NAMALWA (cell line): ENCODE measurements around the gene NAT9.

ENCODE experiments used
- DNase-seq: peaks from one replicate; pipeline ENCODE4 v3.0.0-alpha.2; 2015; ENCODE audit warnings: low spot score

The NAT9 gene

DNA sequence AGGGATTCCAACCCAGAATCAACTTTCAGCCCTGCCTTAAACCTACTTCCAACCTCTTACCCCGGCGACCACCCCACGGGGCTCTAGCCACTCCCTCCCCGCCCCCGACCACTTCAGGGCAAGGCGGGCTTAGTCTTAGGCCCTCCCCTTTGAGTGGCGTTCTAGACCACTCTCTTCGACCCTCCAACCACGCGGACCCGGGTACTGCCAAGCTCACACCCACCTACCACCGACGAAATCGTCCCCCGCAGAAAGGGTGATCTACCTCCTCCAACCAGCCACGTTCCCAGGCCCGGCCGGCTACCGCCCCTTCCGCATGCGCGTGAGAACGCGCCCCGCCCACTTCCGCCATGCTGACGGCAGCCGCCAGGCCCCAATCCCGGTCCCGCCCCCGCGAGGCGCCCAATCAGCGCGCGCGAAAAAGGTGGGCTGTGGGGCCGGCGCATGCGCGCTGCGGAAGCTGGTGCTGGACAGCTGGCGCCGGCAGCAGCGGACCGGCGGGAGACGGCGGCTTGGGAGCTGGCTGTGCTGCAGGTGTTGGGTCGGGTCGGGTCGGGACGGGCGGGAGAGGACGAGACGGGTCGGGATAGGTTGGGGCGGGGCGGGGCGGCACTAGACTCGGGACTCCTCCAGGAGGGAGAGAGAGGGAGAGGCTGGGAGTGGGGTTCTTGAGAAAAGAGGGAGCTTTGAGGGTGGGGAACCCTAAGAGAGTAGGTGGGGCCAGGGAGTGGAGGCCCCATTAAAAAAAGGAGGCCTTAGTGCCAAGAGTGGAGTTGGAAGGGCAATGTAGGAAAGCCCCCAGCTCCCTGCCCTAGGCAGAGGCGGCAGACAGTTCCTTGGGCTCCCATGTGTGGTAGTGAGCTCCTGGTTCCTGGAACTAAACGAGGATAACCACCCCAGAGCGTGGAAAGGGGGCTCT is at the start of gene NAT9:
NAT9 (minus strand) TSS at position 302 of the 919 bp plus-strand sequence. CDS start 647 bp downstream, outside the sequence.
- DNase-seq: peak; percentile 98

GRCh38 chr17:74824961-74825627 is 48.9 kb upstream of the NAT9 start:
- no peak for DNase-seq

- no peak for DNase-seq
Measured at GRCh38 chr17:74822939-74823367, 46.8 kb upstream of the NAT9 start.

DNA sequence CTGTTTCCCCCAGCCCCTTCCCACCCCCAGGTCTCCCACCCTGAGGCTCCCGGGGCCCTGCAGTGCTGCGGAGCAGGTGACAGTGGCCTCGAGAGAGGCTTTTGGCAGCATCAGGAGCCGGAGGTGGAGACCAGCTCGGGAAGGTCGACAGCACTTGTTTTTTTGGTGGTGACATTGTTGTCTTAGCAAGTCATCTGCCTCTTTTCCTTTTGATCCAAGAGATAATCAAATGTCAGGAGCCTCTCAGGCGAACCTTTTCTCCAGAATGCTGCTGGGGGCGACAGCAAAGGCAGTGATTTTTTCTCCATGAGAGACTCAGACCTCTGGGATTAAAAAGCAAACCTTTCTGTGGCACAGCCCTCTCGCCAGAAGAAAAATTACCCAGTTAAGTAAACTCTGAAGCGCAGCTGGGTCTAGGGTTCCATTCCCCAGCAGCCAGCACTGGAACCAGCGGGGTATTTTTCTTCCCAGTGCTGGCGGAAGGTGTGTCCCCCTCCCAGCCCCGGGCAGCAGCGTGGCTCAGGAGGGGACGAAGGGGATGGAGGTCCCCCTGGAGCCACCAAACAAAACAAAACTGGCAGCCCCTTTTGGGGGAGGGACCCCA is 46.3 kb upstream of the NAT9 start:
- no peak for DNase-seq

GRCh38 chr17:74821655-74822334 is 45.6 kb upstream of the NAT9 start:
- no peak for DNase-seq

DNA sequence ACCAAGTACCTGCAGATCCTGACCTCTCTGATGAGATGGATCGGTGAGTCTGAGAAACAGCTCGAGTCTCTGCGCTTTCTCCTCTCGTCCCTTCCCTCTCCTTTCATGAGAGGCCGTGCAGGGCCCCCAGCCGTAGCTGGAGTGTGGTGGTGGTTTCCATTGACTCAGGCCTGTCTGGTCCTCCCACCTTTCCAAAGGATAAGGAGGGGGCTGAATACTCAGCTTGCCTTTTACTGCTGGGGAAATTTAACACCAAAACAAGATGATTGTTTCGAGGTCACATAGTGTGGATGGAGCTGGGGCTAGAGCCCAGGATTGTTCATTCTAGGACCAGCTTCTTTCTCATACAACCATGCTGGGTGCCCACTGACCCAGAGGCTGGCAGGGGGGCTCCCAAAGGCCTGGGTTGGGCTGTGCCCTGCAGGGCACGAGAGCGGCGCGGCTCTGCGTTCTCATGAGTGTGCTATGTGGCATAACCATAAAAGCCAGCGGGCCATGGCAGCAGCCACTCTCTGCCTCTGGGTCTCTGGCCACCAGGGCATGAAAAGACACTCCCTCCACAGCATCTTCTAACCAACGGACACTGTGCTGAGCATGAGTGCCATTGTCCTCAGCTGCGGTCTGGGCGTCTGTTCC is 43.8 kb upstream of the NAT9 start:
- no peak for DNase-seq

GRCh38 chr17:74818291-74818938 is 42.3 kb upstream of the NAT9 start:
- DNase-seq: no peak

- no peak for DNase-seq
Measured at GRCh38 chr17:74816905-74817620, 40.9 kb upstream of the NAT9 start.

GRCh38 chr17:74815550-74816370 is 39.6 kb upstream of the NAT9 start:
- DNase-seq: peak; percentile 44

DNA sequence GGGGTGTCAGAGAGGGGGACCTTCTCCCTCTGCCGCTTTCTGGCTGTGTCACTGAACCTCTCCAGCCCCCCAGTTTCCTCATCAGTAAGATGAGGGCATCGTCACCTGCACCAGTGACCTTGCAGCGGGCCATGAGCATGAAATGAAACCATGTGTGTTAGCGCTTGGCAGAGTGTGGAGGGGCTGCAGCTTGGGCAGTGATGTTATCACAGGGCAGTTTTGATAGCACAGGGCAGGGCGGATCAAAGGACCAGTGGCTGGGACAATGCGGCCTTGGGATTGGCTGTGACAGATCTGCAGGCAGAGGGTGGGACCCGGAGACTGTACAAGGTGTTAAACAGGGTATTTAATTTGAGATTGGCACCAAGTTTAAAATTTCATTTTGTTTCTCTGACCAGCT is 38.9 kb upstream of the NAT9 start:
- no peak for DNase-seq

- no peak for DNase-seq
Measured at GRCh38 chr17:74814453-74814852, 38.3 kb upstream of the NAT9 start.

DNA sequence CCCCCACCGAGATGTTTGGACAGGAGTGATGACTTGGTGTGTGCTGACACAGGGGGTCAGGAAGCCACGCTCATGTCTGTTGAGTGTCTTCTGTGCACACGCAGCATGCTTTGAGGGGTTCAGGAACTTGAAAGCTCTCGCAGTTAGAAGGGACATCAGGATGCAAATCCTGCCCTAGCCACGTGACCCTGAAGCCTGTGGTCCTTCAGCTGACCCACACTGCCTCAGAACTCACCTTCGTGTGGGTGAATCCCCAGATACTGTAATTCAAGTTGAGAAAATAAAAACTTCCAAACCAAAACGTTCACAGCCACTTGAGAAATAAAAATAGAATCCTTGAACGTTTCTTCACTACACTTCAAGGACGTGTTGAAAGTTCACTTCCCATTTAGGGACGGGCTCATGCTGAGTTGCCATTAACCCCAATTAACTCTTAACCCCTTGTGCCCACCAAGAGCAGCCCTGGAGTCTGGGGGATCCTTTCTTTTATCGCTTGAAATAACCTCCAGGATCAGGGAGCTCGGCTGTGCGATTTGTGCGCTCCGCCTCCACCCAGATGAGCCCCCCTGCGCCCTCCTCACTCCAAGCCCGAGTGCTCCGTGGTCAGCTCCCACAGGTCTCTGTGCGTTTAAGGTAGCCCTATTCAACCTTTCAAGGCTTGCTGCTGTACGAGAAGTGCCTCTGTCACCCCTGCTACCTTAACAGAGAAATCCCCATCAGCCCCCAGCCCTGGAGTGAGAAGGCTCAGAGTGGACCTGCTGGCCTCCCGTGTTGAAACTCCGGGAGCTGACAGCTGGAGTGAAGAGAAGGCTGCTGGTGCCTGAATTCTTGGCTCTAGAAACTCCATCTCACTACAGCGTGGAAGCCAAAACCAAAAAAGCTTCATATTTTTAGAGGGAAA is 36.2 kb upstream of the NAT9 start:
- DNase-seq: no peak

DNA sequence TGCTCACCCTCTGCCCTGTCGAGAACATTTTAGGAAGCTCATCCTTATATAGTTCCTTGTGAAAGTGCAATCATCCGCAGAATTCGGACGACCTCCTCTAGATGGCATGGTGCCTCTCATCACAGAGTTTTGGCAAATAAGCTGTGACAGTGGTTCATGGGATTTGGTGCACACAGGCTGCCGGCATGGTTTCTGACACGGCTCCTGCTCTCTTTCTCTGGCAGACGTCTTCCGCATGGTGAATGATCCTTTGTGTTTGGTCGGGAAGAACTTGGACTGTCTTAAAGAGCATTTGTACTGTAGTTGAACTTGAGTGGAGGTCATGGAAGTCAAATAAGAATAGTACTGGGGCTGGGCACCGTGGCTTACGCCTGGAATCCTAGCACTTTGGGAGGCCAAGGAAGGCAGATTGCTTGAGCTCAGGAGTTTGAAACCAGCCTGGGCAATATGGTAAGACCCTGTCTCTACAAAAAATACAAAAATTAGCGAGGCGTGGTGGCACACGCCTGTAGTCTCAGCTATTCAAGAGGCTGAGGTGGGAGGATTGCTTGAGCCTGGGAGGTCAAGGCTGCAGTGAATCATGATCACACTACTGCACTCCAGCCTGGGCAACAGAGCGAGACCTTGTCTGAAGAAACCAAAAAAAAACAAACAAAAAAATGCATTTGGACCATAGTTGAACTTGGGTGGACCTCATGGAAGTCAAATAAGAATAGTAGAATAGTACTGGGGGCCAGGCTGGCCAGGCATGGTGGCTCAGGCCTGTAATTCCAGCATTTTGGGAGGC is 34.7 kb upstream of the NAT9 start:
- no peak for DNase-seq

- no peak for DNase-seq
Measured at GRCh38 chr17:74808714-74809430, 32.7 kb upstream of the NAT9 start.

- DNase-seq: no peak
Measured at GRCh38 chr17:74807925-74808324, 31.8 kb upstream of the NAT9 start.

DNA sequence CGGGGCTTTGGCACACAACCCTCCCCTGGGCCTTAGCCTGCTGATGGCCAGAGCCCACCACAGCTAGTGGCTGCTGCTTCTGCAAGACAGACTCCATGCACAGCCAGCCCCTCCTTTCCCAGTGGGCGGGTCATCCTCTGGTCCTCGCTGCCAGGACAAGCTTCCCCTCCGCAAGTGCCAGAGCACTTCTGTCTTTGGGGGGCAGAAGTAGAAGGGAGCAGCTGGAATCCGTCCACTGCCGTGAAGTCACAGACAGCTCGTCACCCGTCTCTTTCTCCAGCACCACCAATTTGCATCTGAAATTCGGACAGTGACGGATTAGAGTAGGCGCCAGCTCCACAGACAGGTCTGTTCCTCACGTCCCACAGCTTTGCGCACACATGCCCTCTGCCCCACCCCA is 31.3 kb upstream of the NAT9 start:
- DNase-seq: no peak

DNA sequence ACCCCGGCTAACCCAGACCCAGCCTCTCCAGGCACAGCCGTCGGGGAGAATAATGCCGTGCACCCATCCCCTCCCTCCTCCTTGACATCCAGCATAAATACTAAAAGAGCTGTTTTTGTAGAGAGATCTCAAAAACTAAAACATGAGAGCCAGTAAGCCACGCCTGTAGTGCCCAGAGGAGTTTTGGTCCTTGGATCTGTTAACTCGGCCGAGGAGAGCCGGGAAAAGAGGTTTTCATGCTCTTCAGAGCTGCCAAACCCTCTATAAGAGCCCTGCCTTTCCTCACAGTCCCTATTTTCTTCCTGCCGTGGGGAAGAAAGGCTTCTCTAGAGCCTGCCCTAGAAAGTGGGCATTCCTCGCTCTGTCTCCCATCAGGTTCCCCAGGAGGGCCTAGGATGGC is 30.2 kb upstream of the NAT9 start:
- no peak for DNase-seq
